Heart left ventricle (tissue), 16 donors: ENCODE measurements around the gene PCSK2. TPM values are rescaled to one million over a fixed set of nuclear protein-coding genes. Genes with fewer than 3 reads are reported as not detected.

Experiments
- ATAC-seq, 4 donors: fragments of 200-7000 bp; cut with Tn5 transposase; one replicate each; pipeline ENCODE4 v1.9.1; 2020 to 2022; ENCODE audit warnings: moderate library complexity in 4 of 4, mild to moderate bottlenecking in 3 of 4, moderate number of reproducible peaks in 1 of 4
- DNase-seq, 5 donors: peaks; one replicate each; pipeline ENCODE4 v3.0.0-alpha.2; 2020
- H3K27ac ChIP-seq, 12 donors: fragments of 200-600 bp; sonication (generic) in 4 of 12; one replicate each; pipeline versions ENCODE4 v1.5.0 to v1.8.0; 2016 to 2022; ENCODE audit warnings: mild to moderate bottlenecking in 2 of 12
- H3K27me3 ChIP-seq, 9 donors: fragments of 200-600 bp; sonication (generic) in 2 of 9; one replicate each; pipeline versions ENCODE4 v1.5.1 to v1.8.0; 2016 to 2022; ENCODE audit warnings: mild to moderate bottlenecking in 3 of 9
- H3K36me3 ChIP-seq, 9 donors: fragments of 200-600 bp; sonication (generic) in 2 of 9; one replicate each; pipeline versions ENCODE4 v1.5.0 to v1.8.0; 2018 to 2022; ENCODE audit warnings: mild to moderate bottlenecking in 2 of 9
- H3K4me1 ChIP-seq, 12 donors: fragments of 200-600 bp; sonication (generic) in 4 of 12; one replicate each; pipeline versions ENCODE4 v1.5.0 to v1.8.0; 2016 to 2022; ENCODE audit warnings: mild to moderate bottlenecking in 3 of 12
- H3K4me3 ChIP-seq, 12 donors: fragments of 200-600 bp; sonication (generic) in 4 of 12; one replicate each; pipeline versions ENCODE4 v1.5.0 to v1.8.0; 2017 to 2022; ENCODE audit warnings: mild to moderate bottlenecking in 9 of 12, moderate library complexity in 4 of 12
- H3K9me3 ChIP-seq, 12 donors: fragments of 200-600 bp; sonication (generic) in 4 of 12; one replicate each; pipeline versions ENCODE4 v1.5.0 to v1.8.0; 2016 to 2022; ENCODE audit warnings: mild to moderate bottlenecking in 1 of 12
- CTCF ChIP-seq, 12 donors: fragments of 200-600 bp; sonication (generic) in 4 of 12; IDR thresholded peaks; one replicate each; pipeline versions ENCODE4 v1.5.0 to v1.8.0; 2018 to 2022; ENCODE audit warnings: antibody characterized with exemption in 12 of 12, mild to moderate bottlenecking in 5 of 12
- POLR2A ChIP-seq, 2 donors: fragments of 450-650 bp; IDR thresholded peaks; one replicate each; pipeline ENCODE4 v1.6.1; 2017; ENCODE audit warnings: antibody characterized with exemption in 2 of 2, mild to moderate bottlenecking in 2 of 2, moderate library complexity in 2 of 2
- WGBS, 4 donors: extraction: QIAGEN DNeasy Blood & Tissue Kit in 2 of 4; methylation state at CpG; one replicate each; pipeline versions ENCODE4 v1.1.5 to v1.1.7; 2013 to 2018; 5-methylcytosine and 5-hydroxymethylcytosine counted together
- intact Hi-C, 10 donors: fragments of 100-400 bp; cut with DNase I; formaldehyde crosslinking; loops; one replicate each; pipeline versions ENCODE4 v1.11.1 to v1.14.2; 2022
- polyA plus RNA-seq, 2 donors: library from polyadenylated mRNA; stranded (reverse); fragments of 200-250 nt; gene quantifications; one replicate each; pipeline ENCODE4 v1.2.3, GENCODE V29; 2013
- total RNA-seq, 9 donors: library from RNA; depleted of rRNA in 2 of 9; stranded (reverse); fragments of >200 nt in 2 of 9; fragmentation: NEBNext Ultra II Directional in 3 of 9; extraction: Animal tissue kit (Norgen Biotek cat#: 25700) in 3 of 9; gene quantifications; one replicate each; pipeline versions ENCODE4 v1.1.0 to v1.2.4, GENCODE V29; 2016 to 2023
- donor health status: ischemic (EF 13 %, LVEDD 7.1; RV severe dilation, severe dysfunction).
- donor health status: healthy with polysubstance abuse.
- donor health status: DM: no; HTN: yes; CAD: no.
- donor health status: DM: no; HTN: no; CAD: no.
- donor health status: ischemic (EF 25% LVEDD 6.9; RV normal size, moderate dysfunction).
- donor health status: ischemic (EF 25% LVEDD 5.7; RV mildly dilated, moderate dysfunction).
- donor health status: healthy.
- donor health status: DM: yes; HTN: yes; CAD: no.
- donor health status: ischemic (EF 35%, LVEDD 5.7; RV mildly dilated, moderate dysfunction).
- donor health status: nonischemic (EF 11% LVEDD 7.7; RV severe dilation, severe dysfunction).
- donor health status: DM: yes; HTN: yes; CAD: no.
- donor health status: PGD.
- donor health status: ischemic (EF 29% LVEDD 5.4; RV normal size, mild dysfunction).
- donor health status: nonischemic (EF 23%, LVEDD 6.1; RV moderate dilation, normal function).

PCSK2 gene
- total and polyA plus RNA-seq, 11 donors = 0.11 to 2.0 (median 0.55) TPM

- no peak for DNase-seq
- Histone ChIP-seq H3K4me1 (no peaks in the 10 kb centered on the region), H3K27me3 (peaks cover 0 to 6% (median 0%) of the 10 kb centered on the region in 9 donors), H3K36me3 (no peaks in the 10 kb centered on the region), H3K4me3 (no peak overlapping the region), H3K27ac (no peak overlapping the region), H3K9me3 (no peaks in the 10 kb centered on the region)
- no peak for TF ChIP-seq POLR2A (IDR thresholded peaks at IDR 0.05)
- TF ChIP-seq CTCF (IDR thresholded peaks at IDR 0.05) = no peak
- intact Hi-C loops = no loop called here
- no peak for ATAC-seq
Observed at GRCh38 chr20:17423782-17424181, 196.9 kb downstream of the PCSK2 start.

- H3K36me3 ChIP-seq = no peaks in the 10 kb centered on the region
- peaks cover 0 to 29% (median 6%) of the 10 kb centered on the region in 9 donors for H3K27me3 ChIP-seq
- 71 to 79% (median 76%) methylated on average over 2 of the region's 2 CpGs for WGBS, 4 donors
- no peak overlapping the region for H3K27ac ChIP-seq
- DNase-seq (no peak), ATAC-seq (no peak)
- H3K9me3 ChIP-seq = no peaks in the 10 kb centered on the region
- H3K4me3 ChIP-seq = no peak overlapping the region
- TF ChIP-seq POLR2A (IDR thresholded peaks at IDR 0.05) = no peak
- no peak for TF ChIP-seq CTCF (IDR thresholded peaks at IDR 0.05)
- peaks cover 0 to 5% (median 0%) of the 10 kb centered on the region in 12 donors for H3K4me1 ChIP-seq
- intact Hi-C loops = loop anchor here in 1 of 10 donors (2.0 kb wide), 1 partner anchor 623 kb away; no protein-coding TSS in a partner anchor
Observed at GRCh38 chr20:17427638-17428037, 200.8 kb downstream of the PCSK2 start.

GRCh38 chr20:17430125-17430950, 203.5 kb downstream of the PCSK2 start:
- ATAC-seq (no peak), DNase-seq (no peak)
- H3K27me3 ChIP-seq = peaks cover 0 to 45% (median 15%) of the 10 kb centered on the region in 9 donors
- H3K27ac ChIP-seq = no peak overlapping the region
- 67 to 71% (median 69%) methylated on average over 3 of the region's 3 CpGs for WGBS, 4 donors
- peaks cover 0 to 5% (median 0%) of the 10 kb centered on the region in 12 donors for H3K4me1 ChIP-seq
- H3K4me3 ChIP-seq = no peak overlapping the region
- intact Hi-C loops = loop anchor here in 6 of 10 donors (2.0 kb wide), 2 partner anchors 626 to 628 kb away; no protein-coding TSS in a partner anchor
- H3K9me3 ChIP-seq = no peaks in the 10 kb centered on the region
- TF ChIP-seq POLR2A (IDR thresholded peaks at IDR 0.05) (no peak), CTCF (IDR thresholded peaks at IDR 0.05) (no peak)
- H3K36me3 ChIP-seq = no peaks in the 10 kb centered on the region

- Histone ChIP-seq H3K4me1 (peaks cover 0 to 5% (median 0%) of the 10 kb centered on the region in 12 donors), H3K36me3 (no peaks in the 10 kb centered on the region), H3K4me3 (no peak overlapping the region), H3K27ac (no peak overlapping the region), H3K9me3 (no peaks in the 10 kb centered on the region), H3K27me3 (peaks cover 0 to 52% (median 15%) of the 10 kb centered on the region in 9 donors)
- intact Hi-C loops = loop anchor here in 9 of 10 donors (1.0 to 2.0 kb wide), 4 partner anchors 627 to 631 kb away; no protein-coding TSS in a partner anchor
- WGBS, 4 donors = 27 to 31% (median 29%) methylated on average over 17 of the region's 17 CpGs
- ATAC-seq = no peak
- TF ChIP-seq CTCF (IDR thresholded peaks at IDR 0.05) (peak; percentile 62 to 93 (median 87)), POLR2A (IDR thresholded peaks at IDR 0.05) (no peak)
- peak in 4 of 5 donors; percentile 16 to 40 (median 34) for DNase-seq
Observed at GRCh38 chr20:17431621-17432364, 205.0 kb downstream of the PCSK2 start.
